SK-N-SH (cell line): Measurements from ENCODE around the gene MAMDC2. TPM values are rescaled to one million over a fixed set of nuclear protein-coding genes. Genes with fewer than 3 reads are reported as not detected.

ENCODE experiments used
- CTCF ChIA-PET: fragments of 300-600, 350-600 bp; formaldehyde crosslinking; extraction: SDS; loops from one replicate; lab custom pipeline; 2021; lab: Yijun Ruan, JAX
- POLR2A ChIA-PET: fragments of 350-600 bp; sonication (Branson Sonifier 250); formaldehyde crosslinking; extraction: SDS; loops from one replicate; lab custom pipeline; 2020; ENCODE audit warnings: antibody characterized with exemption, inconsistent platforms; lab: Yijun Ruan, JAX
- DNase-seq: peaks from one replicate; pipeline ENCODE4 v3.0.0; 2012
- H2AFZ ChIP-seq: fragments of 200-600 bp; sonication (generic); 2 replicates; pipeline ENCODE4 v1.8.1; 2016; ENCODE audit warnings: antibody characterized with exemption, mild to moderate bottlenecking, low read depth
- H3F3A ChIP-seq: fragments of 200-600 bp; sonication (generic); replicated peaks from 2 replicates; pipeline ENCODE3; 2016; ENCODE audit warnings: antibody characterized with exemption, mild to moderate bottlenecking; ENCODE audit not compliant: insufficient read depth
- H3K27ac ChIP-seq, 2 experiments: fragments of 200-500 bp in 1 of 2; fragments of 200-600 bp in 1 of 2; sonication (Bioruptor generic) in 1 of 2; sonication (generic), shearing (Covaris generic) in 1 of 2; 2 replicates each; pipeline versions ENCODE4 v1.5.1 to v1.6.1; 2014 to 2016; ENCODE audit warnings: low read depth in 2 of 2, inconsistent platforms in 1 of 2, low read length in 1 of 2, mild to moderate bottlenecking in 1 of 2, mixed read lengths in 1 of 2
- H3K27me3 ChIP-seq: fragments of 200-600 bp; sonication (generic), shearing (Covaris generic); 2 replicates; pipeline ENCODE4 v1.6.1; 2016; ENCODE audit warnings: mixed run types; ENCODE audit not compliant: insufficient read depth
- H3K36me3 ChIP-seq, 2 experiments: fragments of 200-500 bp in 1 of 2; fragments of 200-600 bp in 1 of 2; sonication (Bioruptor generic) in 1 of 2; sonication (generic) in 1 of 2; replicated peaks in 1 of 2; 2 replicates each; pipeline versions ENCODE3 to v1.5.1; 2014 to 2016; ENCODE audit warnings: low read length in 1 of 2, mild to moderate bottlenecking in 1 of 2; ENCODE audit not compliant: insufficient read depth in 2 of 2, control insufficient read depth in 1 of 2
- H3K4me1 ChIP-seq, 2 experiments: fragments of 200-500 bp in 1 of 2; fragments of 200-600 bp in 1 of 2; sonication (Bioruptor generic) in 1 of 2; sonication (generic), shearing (Covaris generic) in 1 of 2; 2 replicates each; pipeline versions ENCODE4 v1.5.1 to v1.6.1; 2014 to 2016; ENCODE audit warnings: low read depth in 1 of 2, low read length in 1 of 2, mixed run types in 1 of 2; ENCODE audit not compliant: insufficient read depth in 2 of 2, control insufficient read depth in 1 of 2
- H3K4me2 ChIP-seq: fragments of 200-600 bp; sonication (generic), shearing (Covaris generic); 2 replicates; pipeline ENCODE4 v1.6.1; 2017; ENCODE audit warnings: mixed run types
- H3K4me3 ChIP-seq, 2 experiments: fragments of 200-500 bp in 1 of 2; fragments of 200-600 bp in 1 of 2; sonication (Bioruptor generic) in 1 of 2; sonication (generic), shearing (Covaris generic) in 1 of 2; 2 replicates each; pipeline versions ENCODE4 v1.5.1 to v1.8.1; 2014 to 2016; ENCODE audit warnings: low read depth in 2 of 2, inconsistent platforms in 1 of 2, low read length in 1 of 2, mild to moderate bottlenecking in 1 of 2, mixed read lengths in 1 of 2, moderate library complexity in 1 of 2
- H3K79me2 ChIP-seq: fragments of 200-600 bp; sonication (generic); 2 replicates; pipeline ENCODE4 v1.8.1; 2017; ENCODE audit warnings: mild to moderate bottlenecking; ENCODE audit not compliant: insufficient read depth
- H3K9ac ChIP-seq: fragments of 200-600 bp; sonication (generic); 2 replicates; pipeline ENCODE4 v1.6.1; 2017; ENCODE audit warnings: mixed run types
- H3K9me2 ChIP-seq: fragments of 200-600 bp; sonication (generic); 2 replicates; pipeline ENCODE4 v1.6.1; 2017; ENCODE audit warnings: mixed run types
- H3K9me3 ChIP-seq: fragments of 200-600 bp; sonication (generic); 2 replicates; pipeline ENCODE4 v1.6.1; 2017; ENCODE audit warnings: mixed run types, mild to moderate bottlenecking, moderate library complexity
- H4K20me1 ChIP-seq: fragments of 200-600 bp; sonication (generic); 2 replicates; pipeline ENCODE4 v1.6.1; 2017; ENCODE audit warnings: mild to moderate bottlenecking, mixed run types; ENCODE audit not compliant: insufficient read depth
- CHD2 ChIP-seq: fragments of 150-350 bp; IDR thresholded peaks from 2 replicates; pipeline ENCODE4 v1.6.1; 2018; ENCODE audit warnings: low read length; ENCODE audit not compliant: partially characterized antibody
- ELF1 ChIP-seq: IDR thresholded peaks from 2 replicates; pipeline ENCODE4 v1.4.0; 2012
- FOXJ3 ChIP-seq: sonication (generic); formaldehyde crosslinking; IDR thresholded peaks from 2 replicates; pipeline ENCODE4 v1.5.1; 2020; ENCODE audit warnings: mild to moderate bottlenecking, missing genetic modification reagents
- GATA2 ChIP-seq: sonication (generic); formaldehyde crosslinking; IDR thresholded peaks from 2 replicates; pipeline ENCODE4 v1.5.0; 2020; ENCODE audit warnings: mild to moderate bottlenecking, missing genetic modification reagents
- IRF3 ChIP-seq: fragments of 150-350 bp; IDR thresholded peaks from 2 replicates; pipeline ENCODE4 v1.6.1; 2016; ENCODE audit warnings: mild to moderate bottlenecking, low read depth, low read length
- JUND ChIP-seq: IDR thresholded peaks from 2 replicates; pipeline ENCODE4 v1.4.0; 2012
- MEF2A ChIP-seq: IDR thresholded peaks from 2 replicates; pipeline ENCODE4 v1.4.0; 2012; ENCODE audit warnings: low read depth, borderline replicate concordance
- NFIC ChIP-seq: IDR thresholded peaks from 2 replicates; pipeline ENCODE4 v1.4.0; 2012; ENCODE audit warnings: borderline replicate concordance
- NRF1 ChIP-seq: IDR thresholded peaks from 2 replicates; pipeline ENCODE4 v1.6.1; 2012; ENCODE audit warnings: low read depth, mild to moderate bottlenecking, low read length
- REST ChIP-seq: IDR thresholded peaks from 2 replicates; pipeline ENCODE4 v1.6.1; 2012; ENCODE audit warnings: mild to moderate bottlenecking, low read depth, low read length, moderate library complexity
- RXRA ChIP-seq: IDR thresholded peaks from 2 replicates; pipeline ENCODE4 v1.4.0; 2012; ENCODE audit warnings: low read depth, mild to moderate bottlenecking, borderline replicate concordance
- TAF1 ChIP-seq: IDR thresholded peaks from 2 replicates; pipeline ENCODE4 v1.6.1; 2012; ENCODE audit warnings: low read depth, mild to moderate bottlenecking, low read length, moderate library complexity, borderline replicate concordance
- ZBTB33 ChIP-seq: IDR thresholded peaks from 2 replicates; pipeline ENCODE4 v1.4.0; 2012; ENCODE audit warnings: low read depth, borderline replicate concordance
- WGBS: methylation state at CpG from one replicate; pipeline ENCODE4 v1.1.6; 2017; ENCODE audit warnings: low lambda C conversion rate; 5-methylcytosine and 5-hydroxymethylcytosine counted together
- polyA plus RNA-seq, 3 experiments: library from polyadenylated mRNA; depleted of rRNA; stranded (reverse); fragments of >200 nt; gene quantifications; 2 replicates each; pipeline ENCODE4 v1.2.3, GENCODE V29; 2012
- TF ChIP-seq, protein P1 (sequence below): IDR thresholded peaks from 2 replicates; pipeline ENCODE4 v1.4.0; 2012; ENCODE audit warnings: low read depth
- TF ChIP-seq, protein P2 (sequence below): IDR thresholded peaks from 2 replicates; pipeline ENCODE4; 2012
- TF ChIP-seq, protein P3 (sequence below): IDR thresholded peaks from 2 replicates; pipeline ENCODE4 v1.4.0; 2012; ENCODE audit warnings: low read depth, borderline replicate concordance

MAMDC2 gene
- polyA plus RNA-seq, 1 of the 3 experiments (the other 2 are of a cell fraction), result not detected

DNA sequence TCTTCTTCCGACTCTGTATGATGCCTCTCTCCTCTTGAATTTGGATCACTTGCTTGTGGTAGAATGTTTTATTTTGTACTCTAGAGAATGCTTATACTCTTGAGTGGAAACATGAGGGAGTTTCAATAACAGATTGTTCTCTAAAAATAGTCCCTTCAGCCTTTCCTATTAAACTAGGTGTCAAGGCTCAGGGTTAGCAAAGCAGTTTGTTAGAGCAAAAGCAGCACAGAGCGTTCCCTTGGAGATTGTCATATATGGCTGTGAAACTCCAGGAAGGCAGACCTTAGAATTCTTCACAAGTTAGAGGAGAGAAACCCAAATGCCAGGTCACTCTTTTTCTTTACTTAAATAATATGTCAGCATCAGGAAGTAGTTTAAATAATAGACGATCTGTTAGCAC is 33.0 kb downstream of the MAMDC2 start (continued):
- TF ChIP-seq JUND (no peak), NRF1 (no peak), ZBTB33 (no peak)
- TF ChIP-seq, protein P1, sequence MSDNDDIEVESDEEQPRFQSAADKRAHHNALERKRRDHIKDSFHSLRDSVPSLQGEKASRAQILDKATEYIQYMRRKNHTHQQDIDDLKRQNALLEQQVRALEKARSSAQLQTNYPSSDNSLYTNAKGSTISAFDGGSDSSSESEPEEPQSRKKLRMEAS, result no peak

DNA sequence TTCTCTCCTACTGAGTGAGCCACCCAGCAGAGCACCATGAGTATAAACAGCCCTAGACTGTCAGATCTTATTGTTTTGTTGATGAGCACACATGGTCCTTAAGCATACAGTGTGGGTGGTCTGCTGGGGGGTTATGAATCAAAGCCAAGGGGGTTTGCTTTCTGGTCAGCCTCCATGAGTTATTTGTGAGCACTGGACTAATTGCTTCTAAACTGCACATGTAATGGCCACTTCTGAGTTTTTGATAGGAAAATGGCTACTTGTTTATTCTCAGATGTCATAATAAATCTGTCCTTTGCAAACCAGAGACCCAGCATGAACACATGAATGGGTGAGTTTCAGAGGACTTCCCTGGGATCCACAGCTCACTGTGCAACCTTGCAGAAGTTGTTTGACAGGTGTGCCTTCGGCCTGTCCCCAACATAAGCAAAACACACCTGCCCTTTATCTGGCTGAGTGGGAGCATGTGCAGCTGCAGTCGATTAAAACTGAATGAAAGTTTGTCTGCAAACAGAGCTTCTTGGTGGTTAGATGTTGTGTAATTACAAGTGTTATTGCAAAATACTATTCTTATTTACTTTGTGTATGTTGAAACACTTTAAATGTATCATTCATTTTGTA is 35.9 kb downstream of the MAMDC2 start:
- Histone ChIP-seq H2AFZ (no peak overlapping the region), H3K79me2 (no peaks in the 10 kb centered on the region), H3K4me3 (no peak overlapping the region), H3K27ac (no peak overlapping the region), H3K4me2 (no peak overlapping the region), H3K36me3 (no peaks in the 10 kb centered on the region), H3K9ac (no peak overlapping the region), H3K4me1 (no peaks in the 10 kb centered on the region), H3K9me2 (no peaks in the 10 kb centered on the region), H3F3A (no peaks in the 10 kb centered on the region), H4K20me1 (no peaks in the 10 kb centered on the region), H3K9me3 (no peaks in the 10 kb centered on the region), H3K27me3 (no peaks in the 10 kb centered on the region)
- WGBS, result 28% methylated on average over 2 of the region's 2 CpGs
- DNase-seq, result no peak
- POLR2A ChIA-PET, result no interaction called here
- TF ChIP-seq, protein P1, result no peak
- TF ChIP-seq MEF2A (no peak), TAF1 (no peak), RXRA (no peak), REST (no peak), GATA2 (CRISPR knock-in tag) (no peak), NRF1 (no peak), CHD2 (no peak), FOXJ3 (CRISPR knock-in tag) (no peak), IRF3 (no peak), NFIC (no peak), ELF1 (no peak), JUND (no peak)
- TF ChIP-seq, protein P2, sequence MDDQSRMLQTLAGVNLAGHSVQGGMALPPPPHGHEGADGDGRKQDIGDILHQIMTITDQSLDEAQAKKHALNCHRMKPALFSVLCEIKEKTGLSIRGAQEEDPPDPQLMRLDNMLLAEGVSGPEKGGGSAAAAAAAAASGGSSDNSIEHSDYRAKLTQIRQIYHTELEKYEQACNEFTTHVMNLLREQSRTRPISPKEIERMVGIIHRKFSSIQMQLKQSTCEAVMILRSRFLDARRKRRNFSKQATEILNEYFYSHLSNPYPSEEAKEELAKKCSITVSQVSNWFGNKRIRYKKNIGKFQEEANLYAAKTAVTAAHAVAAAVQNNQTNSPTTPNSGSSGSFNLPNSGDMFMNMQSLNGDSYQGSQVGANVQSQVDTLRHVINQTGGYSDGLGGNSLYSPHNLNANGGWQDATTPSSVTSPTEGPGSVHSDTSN, result no peak
- TF ChIP-seq, protein P3, sequence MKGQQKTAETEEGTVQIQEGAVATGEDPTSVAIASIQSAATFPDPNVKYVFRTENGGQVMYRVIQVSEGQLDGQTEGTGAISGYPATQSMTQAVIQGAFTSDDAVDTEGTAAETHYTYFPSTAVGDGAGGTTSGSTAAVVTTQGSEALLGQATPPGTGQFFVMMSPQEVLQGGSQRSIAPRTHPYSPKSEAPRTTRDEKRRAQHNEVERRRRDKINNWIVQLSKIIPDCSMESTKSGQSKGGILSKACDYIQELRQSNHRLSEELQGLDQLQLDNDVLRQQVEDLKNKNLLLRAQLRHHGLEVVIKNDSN, result no peak
- CTCF ChIA-PET, result interaction anchor here (1.3 to 1.6 kb wide), 2 partner anchors 24 to 108 kb away, joined by 3 to 6 read pairs; no protein-coding TSS in a partner anchor
